K562 (cell line): ENCODE results near the gene ZNF814. TPM values are rescaled to one million over a fixed set of nuclear protein-coding genes. Genes with fewer than 3 reads are reported as not detected.

Source experiments
- CXXC5 ChIP-seq: fragments of 250-450 bp; sonication (Bioruptor Pico); IDR thresholded peaks from 2 replicates; pipeline ENCODE4 v1.8.0; 2022; ENCODE audit warnings: inconsistent platforms, mild to moderate bottlenecking, moderate library complexity
- DMBX1 ChIP-seq: fragments of 250-450 bp; sonication (Bioruptor Pico); IDR thresholded peaks from 2 replicates; pipeline ENCODE4 v1.8.0; 2022; ENCODE audit warnings: inconsistent platforms, mild to moderate bottlenecking, moderate library complexity, borderline replicate concordance
- DNMT1 ChIP-seq: fragments of 450-650 bp; IDR thresholded peaks from 2 replicates; pipeline ENCODE4 v1.6.1; 2016; ENCODE audit warnings: antibody characterized with exemption, mild to moderate bottlenecking
- FOS ChIP-seq: IDR thresholded peaks from 3 replicates; pipeline ENCODE4 v1.6.1; 2011; ENCODE audit not compliant: insufficient read length; ENCODE audit errors: extremely low read depth
- HDAC2 ChIP-seq: fragments of 450-650 bp; IDR thresholded peaks from 2 replicates; pipeline ENCODE4 v1.6.1; 2016; ENCODE audit warnings: mild to moderate bottlenecking
- HDAC8 ChIP-seq: fragments of 450-650 bp; IDR thresholded peaks from 2 replicates; pipeline ENCODE4 v1.6.1; 2016; ENCODE audit warnings: mild to moderate bottlenecking, missing genetic modification characterization, moderate library complexity, missing compliant biosample characterization
- HNRNPLL ChIP-seq: fragments of 200-400 bp; formaldehyde crosslinking; IDR thresholded peaks from 2 replicates; pipeline ENCODE4 v1.6.1; 2017; ENCODE audit warnings: low read length, low read depth, mild to moderate bottlenecking; ENCODE audit not compliant: poor library complexity, severe bottlenecking
- KLF16 ChIP-seq: IDR thresholded peaks from 2 replicates; pipeline ENCODE4 v1.6.1; 2016; ENCODE audit warnings: antibody characterized with exemption
- POLR3A ChIP-seq: IDR thresholded peaks from 2 replicates; pipeline ENCODE4 v1.6.1; 2011; ENCODE audit warnings: borderline replicate concordance, mild to moderate bottlenecking, moderate library complexity; ENCODE audit not compliant: insufficient read length, insufficient read depth; ENCODE audit errors: extremely low read depth
- SMAD4 ChIP-seq: fragments of 250-450 bp; sonication (Bioruptor Pico); conservative IDR thresholded peaks from 2 replicates; pipeline ENCODE4 v1.8.0; 2021; ENCODE audit warnings: inconsistent platforms, mild to moderate bottlenecking, moderate library complexity
- SNRNP70 ChIP-seq: fragments of 200-400 bp; formaldehyde crosslinking; optimal IDR thresholded peaks from 2 replicates; pipeline ENCODE3; 2017; ENCODE audit warnings: low read depth, low read length
- TEAD4 ChIP-seq, 2 experiments: sonication (generic) in 1 of 2; formaldehyde crosslinking in 1 of 2; IDR thresholded peaks; 2 replicates each; pipeline versions ENCODE4 v1.6.1 to v1.8.0; 2012 to 2022; ENCODE audit warnings: borderline replicate concordance in 1 of 2, inconsistent platforms in 1 of 2, low read length in 1 of 2, mild to moderate bottlenecking in 1 of 2, missing genetic modification reagents in 1 of 2
- ZNF212 ChIP-seq: fragments of 450-650 bp; formaldehyde crosslinking; IDR thresholded peaks from 2 replicates; pipeline ENCODE4 v1.4.0; 2020; ENCODE audit warnings: mild to moderate bottlenecking
- ZNF274 ChIP-seq: IDR thresholded peaks from 2 replicates; pipeline ENCODE4 v1.6.1; 2011; ENCODE audit warnings: low read depth, mild to moderate bottlenecking, low read length, moderate library complexity, borderline replicate concordance
- polyA plus RNA-seq, 8 experiments: library from polyadenylated mRNA; depleted of rRNA in 4 of 8; stranded (reverse) in 5 of 8; unstranded in 3 of 8; fragments of >200 nt; fragmentation: Nextera tagmentation in 2 of 8; fragmentation: Illumina TruSeq in 1 of 8; extraction: Ambion mirVana in 2 of 8; extraction: Trizol in 1 of 8; gene quantifications; 2 replicates each; pipeline versions ENCODE4 v1.2.1 to v1.2.3, GENCODE V29; 2011 to 2014; ENCODE audit warnings: inconsistent platforms in 1 of 8, missing spikeins in 1 of 8
- total RNA-seq, 7 experiments: library from RNA; depleted of rRNA in 6 of 7; stranded (reverse); fragments of >200 nt in 6 of 7; fragmentation: Illumina TruSeq in 2 of 7; extraction: Trizol in 2 of 7; gene quantifications; 2 replicates each; pipeline versions ENCODE4 v1.2.1 to v1.2.3, GENCODE V29; 2011 to 2021; ENCODE audit warnings: low replicate concordance in 1 of 7
- TF ChIP-seq, protein P1 (sequence below), 2 experiments: fragments of 250-450 bp in 1 of 2; fragments of 450-650 bp in 1 of 2; sonication (Bioruptor Pico) in 1 of 2; IDR thresholded peaks; 2 replicates each; pipeline versions ENCODE4 v1.6.1 to v1.8.0; 2016 to 2021; ENCODE audit warnings: mild to moderate bottlenecking in 2 of 2, moderate library complexity in 2 of 2, missing compliant biosample characterization in 1 of 2, missing genetic modification characterization in 1 of 2
- TF ChIP-seq, protein P2 (sequence below): sonication (generic); formaldehyde crosslinking; IDR thresholded peaks from 2 replicates; pipeline ENCODE4 v1.8.0; 2022; ENCODE audit warnings: mild to moderate bottlenecking, missing genetic modification reagents
- TF ChIP-seq, protein P3 (sequence below): conservative IDR thresholded peaks from 2 replicates; pipeline ENCODE4 v1.6.1; 2011; ENCODE audit warnings: low read depth, mild to moderate bottlenecking, low read length; ENCODE audit not compliant: control insufficient read depth
- TF ChIP-seq, protein P4 (sequence below): fragments of 200-800 bp; sonication (Bioruptor generic); IDR thresholded peaks from 2 replicates; pipeline ENCODE4 v1.6.1; 2017; ENCODE audit warnings: missing genetic modification characterization, missing compliant biosample characterization
- TF ChIP-seq, protein P5 (sequence below): fragments of 450-650 bp; conservative IDR thresholded peaks from 2 replicates; pipeline ENCODE4 v1.6.1; 2016; ENCODE audit warnings: missing genetic modification characterization, low read depth, mild to moderate bottlenecking, missing compliant biosample characterization, moderate library complexity
- TF ChIP-seq, protein P6 (sequence below), 2 experiments: fragments of 200-800 bp in 1 of 2; sonication (Bioruptor generic) in 1 of 2; sonication (generic) in 1 of 2; formaldehyde crosslinking in 1 of 2; IDR thresholded peaks in 1 of 2; conservative IDR thresholded peaks in 1 of 2; 2 replicates each; pipeline versions ENCODE4 v1.5.0 to v1.6.1; 2016 to 2020; ENCODE audit warnings: missing compliant biosample characterization in 1 of 2, missing genetic modification characterization in 1 of 2, missing genetic modification reagents in 1 of 2

The ZNF814 gene
- total and polyA plus RNA-seq, 9 of the 15 experiments (the other 6 are each of a cell fraction or from before 2014, with no cell fraction given), result 0.42 to 3.5 (median 1.9) TPM

DNA sequence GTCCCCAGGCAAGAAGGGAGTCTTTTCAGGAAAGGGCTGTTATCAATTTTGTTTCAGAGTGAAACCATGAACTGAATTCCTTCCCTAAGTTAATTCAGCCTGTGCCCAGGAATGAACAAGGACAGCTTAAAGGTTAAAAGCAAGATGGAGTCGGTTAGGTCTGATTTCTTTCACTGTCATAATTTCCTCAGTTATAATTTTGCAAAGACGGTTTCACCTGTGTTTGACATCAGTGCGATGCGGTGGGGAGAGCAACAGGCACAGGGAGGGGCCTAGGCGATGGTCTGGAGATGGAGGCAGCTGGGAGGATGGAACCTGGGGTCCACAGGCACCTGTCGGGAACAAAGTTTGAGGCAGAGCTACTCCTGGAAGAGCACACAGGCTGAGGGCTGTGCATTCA, 68.2 kb downstream of the ZNF814 start (continued):
- TF ChIP-seq HDAC2, result no peak
- no peak for TF ChIP-seq DNMT1
- TF ChIP-seq, protein P1, sequence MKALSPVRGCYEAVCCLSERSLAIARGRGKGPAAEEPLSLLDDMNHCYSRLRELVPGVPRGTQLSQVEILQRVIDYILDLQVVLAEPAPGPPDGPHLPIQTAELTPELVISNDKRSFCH (CRISPR knock-in tag; IDR thresholded peaks at IDR 0.05), result no peak
- TF ChIP-seq, protein P1 (tag; IDR thresholded peaks at IDR 0.05), result peak; percentile 53; the same call in 1 of the 2 replicates
- TF ChIP-seq FOS, result no peak
- peak; percentile 59; the same call in 1 of the 2 replicates for TF ChIP-seq SMAD4
- TF ChIP-seq HNRNPLL, result no peak
- no peak for TF ChIP-seq TEAD4 (IDR thresholded peaks at IDR 0.05; ENCODE audit: low read length)
- no peak for TF ChIP-seq TEAD4 (CRISPR knock-in tag; IDR thresholded peaks at IDR 0.05; ENCODE audit: borderline replicate concordance)
- TF ChIP-seq POLR3A, result no peak
- no peak for TF ChIP-seq ZNF274
- TF ChIP-seq KLF16, result no peak
- TF ChIP-seq, protein P2, sequence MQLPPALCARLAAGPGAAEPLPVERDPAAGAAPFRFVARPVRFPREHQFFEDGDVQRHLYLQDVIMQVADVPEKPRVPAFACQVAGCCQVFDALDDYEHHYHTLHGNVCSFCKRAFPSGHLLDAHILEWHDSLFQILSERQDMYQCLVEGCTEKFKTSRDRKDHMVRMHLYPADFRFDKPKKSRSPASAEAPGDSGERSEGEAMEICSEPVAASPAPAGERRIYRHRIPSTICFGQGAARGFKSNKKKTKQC (CRISPR knock-in tag), result no peak
- TF ChIP-seq, protein P3, sequence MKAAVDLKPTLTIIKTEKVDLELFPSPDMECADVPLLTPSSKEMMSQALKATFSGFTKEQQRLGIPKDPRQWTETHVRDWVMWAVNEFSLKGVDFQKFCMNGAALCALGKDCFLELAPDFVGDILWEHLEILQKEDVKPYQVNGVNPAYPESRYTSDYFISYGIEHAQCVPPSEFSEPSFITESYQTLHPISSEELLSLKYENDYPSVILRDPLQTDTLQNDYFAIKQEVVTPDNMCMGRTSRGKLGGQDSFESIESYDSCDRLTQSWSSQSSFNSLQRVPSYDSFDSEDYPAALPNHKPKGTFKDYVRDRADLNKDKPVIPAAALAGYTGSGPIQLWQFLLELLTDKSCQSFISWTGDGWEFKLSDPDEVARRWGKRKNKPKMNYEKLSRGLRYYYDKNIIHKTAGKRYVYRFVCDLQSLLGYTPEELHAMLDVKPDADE, result no peak
- TF ChIP-seq, protein P4, sequence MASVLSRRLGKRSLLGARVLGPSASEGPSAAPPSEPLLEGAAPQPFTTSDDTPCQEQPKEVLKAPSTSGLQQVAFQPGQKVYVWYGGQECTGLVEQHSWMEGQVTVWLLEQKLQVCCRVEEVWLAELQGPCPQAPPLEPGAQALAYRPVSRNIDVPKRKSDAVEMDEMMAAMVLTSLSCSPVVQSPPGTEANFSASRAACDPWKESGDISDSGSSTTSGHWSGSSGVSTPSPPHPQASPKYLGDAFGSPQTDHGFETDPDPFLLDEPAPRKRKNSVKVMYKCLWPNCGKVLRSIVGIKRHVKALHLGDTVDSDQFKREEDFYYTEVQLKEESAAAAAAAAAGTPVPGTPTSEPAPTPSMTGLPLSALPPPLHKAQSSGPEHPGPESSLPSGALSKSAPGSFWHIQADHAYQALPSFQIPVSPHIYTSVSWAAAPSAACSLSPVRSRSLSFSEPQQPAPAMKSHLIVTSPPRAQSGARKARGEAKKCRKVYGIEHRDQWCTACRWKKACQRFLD (CRISPR knock-in tag), result 0 out of 2 replicates have a peak, but pooled peaks have one; percentile 42
- peak; percentile 67; the same call in 1 of the 2 replicates for TF ChIP-seq DMBX1 (CRISPR knock-in tag)
- 0 out of 2 replicates have a peak, but pooled peaks have one; percentile 49 for TF ChIP-seq HDAC8
- TF ChIP-seq SNRNP70, result no peak
- TF ChIP-seq, protein P5, sequence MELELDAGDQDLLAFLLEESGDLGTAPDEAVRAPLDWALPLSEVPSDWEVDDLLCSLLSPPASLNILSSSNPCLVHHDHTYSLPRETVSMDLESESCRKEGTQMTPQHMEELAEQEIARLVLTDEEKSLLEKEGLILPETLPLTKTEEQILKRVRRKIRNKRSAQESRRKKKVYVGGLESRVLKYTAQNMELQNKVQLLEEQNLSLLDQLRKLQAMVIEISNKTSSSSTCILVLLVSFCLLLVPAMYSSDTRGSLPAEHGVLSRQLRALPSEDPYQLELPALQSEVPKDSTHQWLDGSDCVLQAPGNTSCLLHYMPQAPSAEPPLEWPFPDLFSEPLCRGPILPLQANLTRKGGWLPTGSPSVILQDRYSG (tag), result peak; percentile 81
- 0 out of 2 replicates have a peak, but pooled peaks have one; percentile 31 for TF ChIP-seq CXXC5 (CRISPR knock-in tag)
- TF ChIP-seq, protein P6, sequence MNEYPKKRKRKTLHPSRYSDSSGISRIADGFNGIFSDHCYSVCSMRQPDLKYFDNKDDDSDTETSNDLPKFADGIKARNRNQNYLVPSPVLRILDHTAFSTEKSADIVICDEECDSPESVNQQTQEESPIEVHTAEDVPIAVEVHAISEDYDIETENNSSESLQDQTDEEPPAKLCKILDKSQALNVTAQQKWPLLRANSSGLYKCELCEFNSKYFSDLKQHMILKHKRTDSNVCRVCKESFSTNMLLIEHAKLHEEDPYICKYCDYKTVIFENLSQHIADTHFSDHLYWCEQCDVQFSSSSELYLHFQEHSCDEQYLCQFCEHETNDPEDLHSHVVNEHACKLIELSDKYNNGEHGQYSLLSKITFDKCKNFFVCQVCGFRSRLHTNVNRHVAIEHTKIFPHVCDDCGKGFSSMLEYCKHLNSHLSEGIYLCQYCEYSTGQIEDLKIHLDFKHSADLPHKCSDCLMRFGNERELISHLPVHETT (CRISPR knock-in tag; conservative IDR thresholded peaks at IDR 0.05 in 1 of 2, IDR thresholded peaks at IDR 0.05 in 1 of 2), result 0 out of 4 replicates have a peak, but pooled peaks of 1 of the 2 experiments have one; percentile 46
- no peak for TF ChIP-seq ZNF212 (CRISPR knock-in tag)
